Inflammatory macrophage treated with lipopolysaccharide for 4 hours (primary cell): ENCODE results near the gene GATA2.
A peak's percentile ranks its signal among the peaks of the same experiment; 100 is the strongest.

Experiments
- DNase-seq: peaks from one replicate; pipeline ENCODE4 v3.0.0-alpha.2; 2020

The GATA2 gene

GRCh38 chr3:128455786-128456748 lies 36.9 kb downstream of the GATA2 start:
- DNase-seq = no peak

DNA sequence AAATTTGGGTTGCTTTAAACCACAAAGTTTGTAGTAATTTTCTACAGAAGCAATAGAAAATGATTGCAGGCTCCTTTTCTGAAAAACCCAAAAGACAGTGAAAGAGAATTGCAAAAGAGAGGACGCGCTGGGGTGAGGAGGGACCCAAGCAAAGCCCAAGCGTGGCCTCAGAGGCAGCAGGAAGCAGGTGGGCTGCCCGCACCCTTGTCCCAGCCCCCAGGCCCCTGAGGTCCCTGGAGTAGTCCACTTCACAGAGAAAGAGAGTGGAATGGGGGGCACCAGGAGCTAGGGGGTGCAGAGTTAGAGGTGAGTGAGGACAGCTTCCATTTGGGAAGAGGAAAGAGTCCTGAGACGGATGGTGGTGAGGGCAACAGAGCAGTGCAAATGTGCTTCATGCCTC lies 37.9 kb downstream of the GATA2 start:
- no peak for DNase-seq

DNA sequence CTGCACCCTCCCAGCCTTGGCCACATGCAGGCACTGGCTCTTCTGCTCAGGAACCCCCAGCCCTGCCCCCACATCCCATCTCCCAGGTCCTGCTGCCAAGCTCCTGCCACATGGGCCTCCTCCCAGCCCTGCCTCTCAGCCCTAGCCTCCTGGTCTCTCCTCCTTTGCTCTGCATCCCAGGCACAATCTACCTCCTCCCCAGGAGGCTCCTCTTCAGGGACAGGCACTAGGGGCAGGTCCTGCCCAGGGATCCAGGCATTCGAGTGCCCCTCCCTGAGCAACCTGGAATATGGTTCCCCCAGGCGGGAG lies 38.7 kb downstream of the GATA2 start:
- DNase-seq = no peak

GRCh38 chr3:128453501-128454309 lies 39.3 kb downstream of the GATA2 start:
- no peak for DNase-seq

- DNase-seq = no peak
Measured at GRCh38 chr3:128452678-128453275, 40.2 kb downstream of the GATA2 start.

DNA sequence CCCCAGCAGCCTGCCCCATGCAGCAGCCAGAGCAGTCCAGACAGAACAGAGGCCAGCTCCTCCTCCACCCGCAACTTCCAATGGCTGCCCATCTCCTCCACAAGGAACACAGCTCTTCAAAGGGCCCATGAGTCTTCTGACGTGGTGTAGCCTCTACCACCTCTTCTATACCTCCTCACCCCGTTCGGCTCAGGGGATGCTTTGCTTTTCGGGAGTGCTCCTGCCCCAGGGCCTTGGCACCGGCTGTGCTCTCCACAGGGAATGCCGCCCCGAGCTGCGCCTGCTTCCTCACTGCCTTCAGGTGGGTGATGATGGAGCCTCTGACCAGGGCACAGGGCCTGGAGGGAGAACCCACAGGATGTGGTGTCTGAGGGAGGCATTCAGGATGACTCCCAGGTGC lies 40.9 kb downstream of the GATA2 start:
- no peak for DNase-seq

DNA sequence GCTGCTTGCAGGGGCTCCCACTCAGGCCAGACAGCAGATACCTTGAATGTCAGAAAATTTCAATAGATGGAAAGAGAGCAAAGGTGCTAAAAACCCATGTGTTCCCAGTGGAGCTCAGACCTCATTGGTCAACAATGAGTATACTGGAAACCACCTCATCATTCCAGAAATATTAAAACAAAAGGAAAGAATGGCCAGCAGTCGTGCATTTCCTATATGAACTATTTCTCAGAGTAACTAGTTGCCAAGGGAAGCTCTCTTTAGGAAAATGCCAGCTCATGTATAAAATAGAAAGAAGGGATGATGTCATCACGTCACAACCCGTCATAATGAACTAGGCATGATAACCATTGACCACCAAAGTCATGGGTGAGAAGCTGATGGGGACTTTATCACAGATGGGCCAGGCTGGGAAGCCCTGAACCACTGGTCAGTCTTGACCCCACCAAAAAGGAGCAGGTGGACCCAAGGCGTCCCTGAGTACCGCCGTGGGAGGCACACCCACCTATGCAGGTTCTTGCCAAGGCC lies 43.8 kb downstream of the GATA2 start:
- DNase-seq = no peak

DNA sequence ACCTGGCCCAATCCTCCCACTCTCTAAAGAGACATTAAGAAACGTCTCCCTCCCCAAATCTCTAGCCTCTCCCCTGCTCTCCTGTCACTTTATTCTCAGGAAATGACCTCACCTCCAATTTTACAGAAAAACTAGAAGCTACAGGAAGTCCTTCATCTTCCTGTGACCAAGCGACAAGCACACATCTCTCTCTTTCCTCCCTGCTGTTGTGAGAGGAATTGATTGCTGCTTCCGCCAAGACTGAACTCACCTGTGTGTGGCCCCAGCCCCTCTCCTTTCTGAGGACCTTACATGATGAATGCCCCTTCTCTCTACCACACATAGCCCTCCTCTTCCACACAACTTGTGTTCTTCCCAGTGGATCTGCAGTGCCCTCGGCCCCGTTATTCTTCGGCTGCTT lies 44.5 kb downstream of the GATA2 start:
- no peak for DNase-seq

DNA sequence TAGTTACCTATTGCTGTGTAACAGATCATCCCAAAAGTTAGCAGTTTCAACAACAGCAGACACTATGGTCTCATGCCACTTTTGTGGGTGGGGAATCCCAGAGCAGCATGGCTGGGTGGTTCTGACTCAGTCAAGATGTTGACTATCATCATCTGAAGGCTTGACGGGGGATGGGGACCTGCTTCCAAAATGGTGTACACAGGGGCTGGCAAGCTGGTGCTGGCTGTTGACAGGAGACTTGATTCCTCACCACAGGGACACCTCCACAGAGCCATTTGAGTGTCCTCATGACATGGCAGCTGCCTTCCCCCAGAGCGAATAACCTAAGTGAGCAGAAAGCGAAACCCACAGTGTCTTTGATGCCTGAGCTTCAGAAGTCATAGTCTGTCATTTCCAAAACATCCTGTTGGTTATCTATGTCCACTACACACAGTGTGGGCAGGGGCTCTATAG lies 45.4 kb downstream of the GATA2 start:
- DNase-seq = peak; percentile 57

DNA sequence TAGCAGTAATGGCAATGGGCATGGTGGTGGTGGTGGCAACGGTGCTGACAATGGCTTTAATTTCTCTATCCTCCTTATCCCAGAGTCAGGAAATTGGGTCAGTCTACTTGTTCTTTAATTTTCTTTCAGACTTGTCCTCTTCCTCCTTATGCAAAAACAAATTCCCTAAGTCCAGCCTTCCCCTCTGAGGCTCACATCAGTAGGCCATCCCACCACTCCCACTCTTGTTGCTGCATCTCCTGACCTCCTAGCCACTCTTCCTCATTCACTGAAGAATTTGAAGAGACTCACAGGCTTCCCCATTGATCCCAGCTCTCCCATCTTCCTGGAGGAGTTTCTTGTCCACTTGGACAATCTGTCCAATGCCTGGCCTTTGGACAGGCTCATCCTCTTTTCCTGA lies 46.2 kb downstream of the GATA2 start:
- peak; percentile 52 for DNase-seq

GRCh38 chr3:128445357-128445756 lies 47.6 kb downstream of the GATA2 start:
- DNase-seq = no peak

DNA sequence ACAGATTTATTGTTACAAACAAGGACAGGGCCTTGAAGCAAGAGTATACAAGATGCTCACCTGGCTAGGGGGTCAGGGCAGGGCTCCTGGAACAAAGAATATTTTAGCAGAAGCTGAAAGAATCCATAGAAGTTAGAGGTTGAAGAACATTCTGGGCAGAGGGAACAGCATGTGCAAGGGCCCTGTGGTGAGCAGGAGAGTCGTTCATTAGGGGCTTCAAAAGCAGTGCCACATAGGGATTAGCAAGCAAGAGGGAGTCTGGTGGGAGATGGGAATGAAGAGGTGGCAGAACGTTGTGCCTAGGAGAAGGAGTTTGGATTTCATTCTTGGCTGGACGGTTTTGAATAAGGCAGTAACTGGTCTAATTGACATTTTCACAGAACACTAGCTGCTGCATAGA lies 49.2 kb downstream of the GATA2 start:
- DNase-seq = no peak

- no peak for DNase-seq
Measured at GRCh38 chr3:128442949-128443348, 50.1 kb downstream of the GATA2 start.

GRCh38 chr3:128442070-128442469 lies 50.9 kb downstream of the GATA2 start:
- no peak for DNase-seq

GRCh38 chr3:128439226-128439625 lies 53.8 kb downstream of the GATA2 start:
- DNase-seq = no peak

- DNase-seq = no peak
Measured at GRCh38 chr3:128438488-128439072, 54.4 kb downstream of the GATA2 start.

GRCh38 chr3:128436214-128436613 lies 56.8 kb downstream of the GATA2 start:
- DNase-seq = no peak

- DNase-seq = no peak
Measured at GRCh38 chr3:128435561-128435960, 57.4 kb downstream of the GATA2 start.

GRCh38 chr3:128435058-128435457 lies 57.9 kb downstream of the GATA2 start:
- no peak for DNase-seq

DNA sequence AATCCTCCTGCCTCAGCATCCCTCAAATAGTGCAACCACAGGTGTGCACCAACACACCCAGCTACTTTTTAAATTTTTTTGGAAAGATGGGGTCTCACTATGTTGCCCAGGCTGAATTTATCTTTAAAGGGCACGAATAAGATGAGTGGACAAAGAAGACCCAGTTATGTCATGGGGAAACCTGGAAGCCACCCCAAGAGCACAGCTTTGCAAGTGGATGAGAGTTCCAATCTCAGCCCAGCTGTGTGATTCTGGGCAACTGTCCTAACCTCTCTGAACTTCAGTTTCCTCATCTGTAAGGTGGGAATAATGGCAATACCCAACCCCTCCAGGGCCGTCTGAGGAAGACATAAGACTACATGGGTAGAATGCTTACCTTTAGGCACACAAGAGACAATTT lies 58.5 kb downstream of the GATA2 start:
- DNase-seq = no peak

DNA sequence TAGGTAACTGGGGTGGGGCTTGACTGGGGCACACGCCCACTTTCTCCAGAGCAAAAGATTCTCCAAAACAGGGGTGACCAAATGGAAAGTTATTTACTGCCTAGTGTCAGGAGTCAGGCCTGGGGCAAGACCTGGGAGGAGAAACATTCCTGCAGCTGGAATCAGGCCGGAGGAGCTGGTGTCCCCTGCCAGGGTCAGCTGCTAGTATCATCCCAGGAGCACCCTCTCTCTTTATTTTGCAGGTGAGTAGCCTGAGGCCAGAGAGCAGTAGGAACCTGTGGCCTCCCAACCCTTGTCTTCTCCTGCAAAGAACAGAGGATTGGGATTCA lies 59.2 kb downstream of the GATA2 start:
- no peak for DNase-seq

DNA sequence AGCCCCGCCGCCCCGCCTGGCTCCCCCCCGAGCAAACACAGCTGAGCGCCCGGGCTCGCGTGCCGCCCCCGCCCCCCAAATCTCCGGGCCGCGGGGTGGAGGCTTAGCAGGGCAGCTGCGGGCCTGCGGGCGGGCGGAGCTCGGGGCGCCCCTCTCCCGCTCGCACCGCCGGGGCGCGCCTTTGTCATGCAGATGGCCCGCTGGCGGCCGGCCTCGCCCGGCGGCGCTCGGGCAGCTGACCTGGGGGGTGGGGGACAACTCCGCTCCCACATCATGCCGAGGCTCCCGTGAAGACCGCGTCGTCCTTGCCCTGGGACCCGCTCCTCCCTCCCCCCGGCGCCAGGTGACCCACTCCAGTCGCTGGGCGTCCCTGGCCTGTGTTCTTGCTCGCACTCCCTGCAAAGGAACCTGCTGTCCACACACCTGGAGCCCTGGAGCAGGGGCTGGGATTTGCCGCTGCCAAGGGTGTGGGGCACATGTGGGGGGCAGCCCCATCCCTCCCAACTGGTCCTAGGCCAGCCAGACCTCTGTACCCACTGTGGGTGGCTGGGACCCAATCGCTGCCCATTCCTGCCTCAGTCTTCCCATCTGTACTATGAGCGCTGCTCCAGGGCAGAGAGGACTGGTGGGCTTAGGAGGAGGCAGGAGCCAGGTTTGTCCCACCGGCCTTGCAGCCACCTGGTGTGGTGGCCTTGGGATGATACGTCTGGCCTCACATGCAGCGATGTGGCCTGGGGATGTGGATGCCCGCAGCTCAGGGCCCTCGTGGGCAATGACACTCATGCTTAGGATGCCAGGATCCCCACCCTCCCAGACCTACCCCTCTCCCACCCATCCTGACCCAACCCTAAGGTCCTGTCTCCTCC lies 59.8 kb downstream of the GATA2 start:
- no peak for DNase-seq
